Measurements from ENCODE around the gene GSC2. TPM values are rescaled to one million over a fixed set of nuclear protein-coding genes. Genes with fewer than 3 reads are reported as not detected.

GSC2 gene
- total RNA-seq, 1 donor from 2014 or later = not detected

DNA sequence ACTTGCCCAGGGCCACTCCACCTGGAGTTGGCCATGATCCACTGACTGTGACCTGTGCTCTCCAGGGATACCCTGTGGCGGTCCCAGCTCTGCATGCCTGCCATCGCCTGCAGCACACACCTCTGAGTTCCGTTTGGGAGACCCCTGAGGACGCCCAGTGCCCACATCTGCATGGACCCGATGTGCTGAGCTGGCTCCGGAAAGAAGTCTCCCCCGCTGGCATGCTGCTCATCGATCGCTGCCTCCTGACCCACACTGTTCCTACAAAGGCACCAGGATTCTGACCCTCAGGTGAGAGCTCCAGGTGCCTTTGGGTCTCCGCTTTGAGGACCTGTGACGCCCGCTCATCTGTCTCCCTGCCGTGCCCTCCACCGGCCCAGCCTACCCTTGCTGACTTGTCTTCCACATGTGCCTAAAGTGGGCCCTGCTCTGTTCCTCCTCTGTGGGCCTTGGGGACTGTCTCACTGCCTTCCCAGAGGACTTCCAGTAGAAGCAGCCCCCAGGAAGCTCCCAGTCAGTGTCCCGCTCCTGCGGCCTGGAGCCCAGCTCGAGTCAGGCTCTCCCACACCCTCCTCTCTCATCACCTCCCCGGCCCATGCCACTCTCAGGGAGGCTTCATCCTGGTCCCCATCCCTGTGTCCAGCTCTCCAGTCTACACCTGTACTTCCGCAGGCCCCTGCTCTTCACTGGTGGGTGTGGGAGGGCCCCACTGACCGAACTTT is 34.3 kb upstream of the GSC2 start:
- TF ChIP-seq, protein P1, sequence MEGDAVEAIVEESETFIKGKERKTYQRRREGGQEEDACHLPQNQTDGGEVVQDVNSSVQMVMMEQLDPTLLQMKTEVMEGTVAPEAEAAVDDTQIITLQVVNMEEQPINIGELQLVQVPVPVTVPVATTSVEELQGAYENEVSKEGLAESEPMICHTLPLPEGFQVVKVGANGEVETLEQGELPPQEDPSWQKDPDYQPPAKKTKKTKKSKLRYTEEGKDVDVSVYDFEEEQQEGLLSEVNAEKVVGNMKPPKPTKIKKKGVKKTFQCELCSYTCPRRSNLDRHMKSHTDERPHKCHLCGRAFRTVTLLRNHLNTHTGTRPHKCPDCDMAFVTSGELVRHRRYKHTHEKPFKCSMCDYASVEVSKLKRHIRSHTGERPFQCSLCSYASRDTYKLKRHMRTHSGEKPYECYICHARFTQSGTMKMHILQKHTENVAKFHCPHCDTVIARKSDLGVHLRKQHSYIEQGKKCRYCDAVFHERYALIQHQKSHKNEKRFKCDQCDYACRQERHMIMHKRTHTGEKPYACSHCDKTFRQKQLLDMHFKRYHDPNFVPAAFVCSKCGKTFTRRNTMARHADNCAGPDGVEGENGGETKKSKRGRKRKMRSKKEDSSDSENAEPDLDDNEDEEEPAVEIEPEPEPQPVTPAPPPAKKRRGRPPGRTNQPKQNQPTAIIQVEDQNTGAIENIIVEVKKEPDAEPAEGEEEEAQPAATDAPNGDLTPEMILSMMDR (IDR thresholded peaks at IDR 0.05) = no peak
- DNase-seq (ENCODE audit: low spot score) = peak; percentile 85
- Mint-ChIP-seq H3K9me3 (ENCODE audit: low read depth) (no peaks in the 10 kb centered on the region), H3K4me3 (ENCODE audit: unreplicated experiment) (no peak overlapping the region), H3K27me3 (ENCODE audit: low read depth) (no peaks in the 10 kb centered on the region), H3K4me1 (ENCODE audit: low read depth) (peaks cover 7% of the 10 kb centered on the region), H3K27ac (ENCODE audit: unreplicated experiment) (peak overlapping the region; percentile 85), H3K36me3 (ENCODE audit: low read depth) (peaks cover 6% of the 10 kb centered on the region)

DNA sequence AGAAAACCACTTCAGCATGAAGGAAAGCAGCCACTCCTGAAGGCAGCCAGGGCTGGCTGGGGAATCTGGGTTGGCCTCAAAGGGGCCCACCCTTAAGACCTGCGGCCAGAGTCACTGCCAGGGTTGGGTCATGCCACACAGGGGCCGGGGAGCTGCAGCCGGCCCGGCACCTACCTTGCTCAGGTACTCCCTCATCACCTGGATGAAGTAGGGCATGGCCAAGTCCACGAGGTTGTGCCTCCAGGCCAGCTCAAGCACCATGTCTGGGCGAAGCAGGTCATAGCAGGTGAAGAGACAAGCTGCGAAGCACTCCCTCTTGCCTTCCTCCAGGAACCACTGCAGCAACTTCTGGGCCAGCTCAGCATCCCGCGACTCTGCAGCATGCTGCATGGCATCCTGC is 33.1 kb upstream of the GSC2 start:
- TF ChIP-seq, protein P1 (IDR thresholded peaks at IDR 0.05) = no peak
- Mint-ChIP-seq H3K27ac (ENCODE audit: unreplicated experiment) (no peak overlapping the region), H3K4me1 (ENCODE audit: low read depth) (peaks cover 11% of the 10 kb centered on the region), H3K36me3 (ENCODE audit: low read depth) (peaks cover 3% of the 10 kb centered on the region), H3K4me3 (ENCODE audit: unreplicated experiment) (no peak overlapping the region), H3K27me3 (ENCODE audit: low read depth) (no peaks in the 10 kb centered on the region), H3K9me3 (ENCODE audit: low read depth) (no peaks in the 10 kb centered on the region)
- DNase-seq (ENCODE audit: low spot score) = no peak

DNA sequence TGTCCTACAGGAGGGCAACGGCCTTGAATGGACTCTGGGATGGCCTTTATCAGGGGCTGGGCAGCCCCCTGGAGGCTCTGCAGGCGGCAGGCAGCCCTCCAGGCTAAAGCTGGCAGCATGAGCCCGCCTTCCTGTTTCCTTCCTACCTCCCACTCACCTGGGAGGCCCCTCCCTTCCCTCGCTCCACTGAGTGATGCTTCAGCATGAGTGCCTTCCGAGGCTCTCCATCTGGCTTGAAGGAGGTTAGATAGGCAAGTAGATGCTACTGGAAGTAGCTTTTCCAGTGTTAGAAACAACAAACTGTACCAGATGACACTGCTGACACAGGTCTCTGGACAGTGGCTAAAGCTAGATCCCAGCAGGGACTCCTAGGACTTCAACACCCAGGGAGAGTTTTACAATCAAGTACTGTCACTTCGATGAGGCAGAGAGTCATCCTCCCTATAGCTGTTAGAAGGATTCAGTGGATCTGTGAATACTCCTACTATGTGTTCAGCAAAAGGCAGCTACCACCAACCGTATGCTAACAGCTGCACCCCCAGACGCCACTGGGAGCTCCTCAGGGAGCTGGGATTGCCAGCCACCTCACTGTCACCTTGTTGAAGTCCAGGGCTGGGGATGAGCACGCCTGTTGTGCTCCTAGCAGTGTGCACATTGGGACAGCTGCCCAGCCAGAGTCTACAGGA is 32.5 kb upstream of the GSC2 start:
- TF ChIP-seq, protein P1 (IDR thresholded peaks at IDR 0.05) = no peak
- H3K27ac Mint-ChIP-seq (ENCODE audit: unreplicated experiment) = no peak overlapping the region
- H3K36me3 Mint-ChIP-seq (ENCODE audit: low read depth) = peaks cover 2% of the 10 kb centered on the region
- no peaks in the 10 kb centered on the region for H3K27me3 Mint-ChIP-seq (ENCODE audit: low read depth)
- H3K4me3 Mint-ChIP-seq (ENCODE audit: unreplicated experiment) = no peak overlapping the region
- DNase-seq (ENCODE audit: low spot score) = no peak
- no peaks in the 10 kb centered on the region for H3K9me3 Mint-ChIP-seq (ENCODE audit: low read depth)
- H3K4me1 Mint-ChIP-seq (ENCODE audit: low read depth) = peaks cover 11% of the 10 kb centered on the region

DNA sequence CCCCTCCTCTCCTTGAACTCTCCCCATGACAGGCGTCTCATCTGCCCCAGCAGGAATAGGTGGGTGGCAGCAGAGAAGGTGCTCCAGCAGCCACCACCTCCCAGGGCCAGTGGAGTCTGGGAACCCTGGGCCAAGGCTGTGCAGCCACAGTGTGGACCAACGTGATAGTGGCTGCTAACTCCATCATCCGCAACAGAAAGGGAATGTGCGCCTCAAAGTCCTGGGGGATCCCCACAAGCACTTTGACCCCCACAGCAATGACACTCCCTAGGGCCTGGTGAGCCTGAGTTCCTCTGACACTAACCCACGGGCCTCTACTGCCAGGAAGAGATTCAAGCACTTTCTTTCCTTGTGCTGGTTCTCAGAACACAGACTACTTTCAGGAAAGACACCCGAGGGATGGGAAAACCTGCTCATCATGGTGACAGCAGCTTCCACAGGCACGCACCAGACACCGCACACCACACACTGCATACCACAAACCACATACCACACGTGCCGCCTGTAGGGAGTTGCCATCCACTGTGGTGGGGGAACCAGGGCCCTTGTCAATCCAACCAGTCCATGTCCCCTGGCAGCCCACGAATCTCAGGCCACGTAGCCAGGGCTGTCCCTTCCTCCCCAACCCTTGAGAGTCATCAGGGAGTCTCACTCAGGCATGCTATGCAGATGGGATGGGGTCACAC is 31.8 kb upstream of the GSC2 start:
- peaks cover 2% of the 10 kb centered on the region for H3K36me3 Mint-ChIP-seq (ENCODE audit: low read depth)
- H3K4me1 Mint-ChIP-seq (ENCODE audit: low read depth) = peaks cover 17% of the 10 kb centered on the region
- no peaks in the 10 kb centered on the region for H3K9me3 Mint-ChIP-seq (ENCODE audit: low read depth)
- H3K4me3 Mint-ChIP-seq (ENCODE audit: unreplicated experiment) = no peak overlapping the region
- peak overlapping the region; percentile 59 for H3K27ac Mint-ChIP-seq (ENCODE audit: unreplicated experiment)
- TF ChIP-seq, protein P1 (IDR thresholded peaks at IDR 0.05) = no peak
- DNase-seq (ENCODE audit: low spot score) = no peak
- H3K27me3 Mint-ChIP-seq (ENCODE audit: low read depth) = no peaks in the 10 kb centered on the region

DNA sequence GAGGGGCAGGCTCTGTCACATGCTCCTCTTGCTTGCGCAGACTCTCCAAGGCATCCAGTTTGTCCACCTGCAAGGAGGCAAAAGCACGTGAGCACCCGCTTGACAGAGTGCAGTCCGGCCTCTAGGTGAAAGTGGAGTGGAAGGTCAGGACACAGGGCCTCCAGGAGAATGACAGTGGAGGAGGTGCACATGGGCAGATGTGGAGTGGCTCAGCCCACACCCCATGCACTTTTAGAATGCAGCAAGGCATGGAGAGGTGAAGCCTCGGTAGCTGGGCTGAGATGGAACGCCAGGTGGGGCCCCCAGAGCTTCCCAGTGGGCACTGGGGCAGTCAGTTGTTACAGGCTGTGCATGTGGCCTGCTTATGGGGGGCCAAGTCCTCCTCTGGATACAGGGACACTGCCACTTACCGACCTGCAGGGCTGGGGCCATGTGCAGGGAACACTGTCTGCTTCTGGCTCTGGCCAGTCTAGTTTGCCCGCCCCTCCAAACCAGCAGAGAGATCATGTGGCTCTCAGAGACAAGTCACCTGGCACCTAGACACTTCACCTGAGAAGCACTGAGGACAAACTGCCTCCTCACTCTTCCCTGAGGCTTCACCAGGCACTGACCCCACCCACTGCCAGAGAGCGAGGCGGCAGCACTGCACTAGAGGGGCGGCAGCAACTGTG is 30.8 kb upstream of the GSC2 start:
- DNase-seq (ENCODE audit: low spot score) = no peak
- no peak overlapping the region for H3K27ac Mint-ChIP-seq (ENCODE audit: unreplicated experiment)
- TF ChIP-seq, protein P1 (IDR thresholded peaks at IDR 0.05) = no peak
- no peak overlapping the region for H3K4me3 Mint-ChIP-seq (ENCODE audit: unreplicated experiment)
- peaks cover 25% of the 10 kb centered on the region for H3K4me1 Mint-ChIP-seq (ENCODE audit: low read depth)
- H3K36me3 Mint-ChIP-seq (ENCODE audit: low read depth) = peaks cover 2% of the 10 kb centered on the region
- H3K9me3 Mint-ChIP-seq (ENCODE audit: low read depth) = no peaks in the 10 kb centered on the region
- H3K27me3 Mint-ChIP-seq (ENCODE audit: low read depth) = no peaks in the 10 kb centered on the region
